DND-41 (cell line): Measurements from ENCODE around the gene UBE2D2.

Experiments
- CTCF ChIP-seq: IDR thresholded peaks from 2 replicates; pipeline ENCODE4 v1.5.1; 2012; ENCODE audit warnings: borderline replicate concordance, low read length, moderate library complexity, mild to moderate bottlenecking; ENCODE audit not compliant: poor library complexity, severe bottlenecking; ENCODE audit errors: extremely low read depth
- EZH2 ChIP-seq: IDR thresholded peaks from 3 replicates; pipeline ENCODE4 v1.6.1; 2012; ENCODE audit warnings: borderline replicate concordance, low read depth, mild to moderate bottlenecking, moderate library complexity, low read length, inconsistent platforms; ENCODE audit not compliant: severe bottlenecking

- no peak for TF ChIP-seq CTCF
- no peak for TF ChIP-seq EZH2
Observed at GRCh38 chr5:139638090-139638735, 77.1 kb downstream of the UBE2D2 start.
